GM18517 (cell line): Measurements from ENCODE around the gene CSNK2A1.
"Not testable (repeated sequence)": the region's sequence is repeated elsewhere in the genome, so short reads cannot be mapped to it uniquely, and the experiment has no call there.

ENCODE experiments used
- ATAC-seq: cut with Tn5 transposase; IDR thresholded peaks from one replicate; pipeline ENCODE4 v1.9.1; 2021; ENCODE audit warnings: mild to moderate bottlenecking, moderate library complexity; ENCODE audit not compliant: unreplicated experiment

The CSNK2A1 gene

DNA sequence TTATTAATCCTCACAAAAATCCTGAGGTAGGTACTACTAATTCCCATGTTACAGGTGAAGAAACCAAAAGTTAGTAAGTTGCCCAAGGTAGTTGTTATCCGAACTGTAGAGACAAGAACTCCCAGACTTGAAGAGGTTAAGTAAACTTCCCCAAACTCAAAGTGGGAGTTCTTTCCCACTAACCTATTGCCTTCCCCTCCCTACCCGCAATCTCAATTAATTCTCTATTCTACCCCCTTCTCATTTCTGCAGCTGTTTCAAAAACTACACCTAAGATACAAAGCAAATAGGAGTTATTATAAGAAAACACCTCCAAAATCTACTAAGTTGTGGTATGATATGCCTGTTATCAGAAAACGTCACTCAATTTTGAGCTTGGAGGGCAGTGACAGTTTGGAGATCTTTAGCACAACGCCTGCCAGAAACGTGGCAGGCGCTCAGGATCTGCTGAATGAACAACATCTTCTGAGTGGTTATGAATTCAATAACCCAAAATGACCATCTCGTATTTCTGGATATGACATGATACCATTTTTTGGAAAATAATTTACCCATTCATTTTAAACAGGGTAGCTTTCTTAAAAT, 7.1 kb downstream of the CSNK2A1 start:
- ATAC-seq: no peak

DNA sequence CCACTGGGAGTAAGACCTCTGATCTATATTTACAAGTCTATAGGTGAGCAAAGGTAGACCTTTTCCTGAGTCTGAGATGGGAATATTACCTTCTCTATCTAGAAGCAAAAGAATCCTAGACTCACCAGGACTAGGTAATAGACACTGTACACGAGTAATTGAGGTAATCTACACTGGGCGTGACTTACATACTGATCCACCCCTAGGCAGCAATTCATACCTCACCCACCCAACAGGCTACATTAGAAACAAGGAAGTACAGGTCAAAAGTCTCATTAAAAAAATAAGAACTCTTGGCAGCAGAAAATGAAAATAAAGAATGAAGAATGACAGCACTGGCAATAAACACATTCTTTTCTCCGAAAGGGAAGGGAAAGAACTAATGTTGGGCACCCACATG, 7.6 kb downstream of the CSNK2A1 start:
- ATAC-seq: no peak

DNA sequence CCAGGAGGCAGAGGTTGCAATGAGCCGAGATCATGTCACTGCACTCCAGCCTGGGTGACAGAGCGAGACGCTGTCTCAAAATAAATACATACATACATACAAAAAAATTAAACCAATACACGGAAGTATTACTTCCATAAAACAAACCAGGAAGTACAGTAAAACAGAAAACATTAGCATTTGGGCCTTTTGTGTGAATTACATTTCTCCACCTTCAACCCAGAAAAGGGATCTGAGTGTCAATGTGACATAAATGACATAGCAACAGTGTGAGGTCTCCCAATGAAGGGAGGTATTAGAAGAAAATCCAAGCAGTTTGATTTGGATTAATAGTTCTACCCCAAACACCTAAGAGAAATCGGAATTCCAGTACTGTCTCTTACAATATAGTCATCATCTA, 10.1 kb downstream of the CSNK2A1 start:
- ATAC-seq: no peak

DNA sequence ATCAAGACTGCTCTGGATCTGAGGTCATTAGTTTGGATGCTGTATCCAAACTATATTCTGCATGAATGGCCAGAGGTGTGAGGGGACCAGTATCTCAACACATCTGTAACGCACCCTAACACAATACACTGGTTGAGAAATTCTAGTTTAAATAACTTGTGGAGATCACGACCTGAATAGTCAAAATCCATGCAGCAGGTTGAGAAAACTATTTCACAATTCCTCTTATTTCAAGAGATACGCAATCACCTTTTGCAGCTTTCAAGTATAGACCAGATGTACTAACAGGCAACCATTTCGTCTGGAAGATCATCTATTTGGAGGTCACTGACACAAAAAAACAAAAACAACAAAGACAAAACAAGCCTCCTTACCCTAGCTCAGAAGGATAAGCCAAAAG, 11.1 kb downstream of the CSNK2A1 start:
- no peak for ATAC-seq

DNA sequence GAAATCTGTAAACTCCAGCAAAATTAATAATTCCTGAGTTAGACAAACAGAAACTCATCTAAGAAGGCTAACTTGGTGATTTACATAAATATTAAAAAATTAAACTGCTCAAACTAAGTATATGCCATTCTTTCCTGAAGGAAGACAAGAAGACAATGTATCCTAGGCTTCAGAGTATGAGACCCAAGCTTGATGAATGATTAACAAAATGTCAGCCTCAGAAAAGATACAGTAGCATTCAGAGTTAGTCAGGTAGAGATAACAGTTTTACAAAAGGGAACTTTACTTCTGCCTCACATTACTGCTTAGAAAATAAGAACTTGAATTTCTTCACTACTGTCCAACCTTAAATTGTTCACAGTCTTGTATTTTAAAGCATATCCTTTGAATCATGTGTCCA, 12.0 kb downstream of the CSNK2A1 start:
- ATAC-seq: no peak

DNA sequence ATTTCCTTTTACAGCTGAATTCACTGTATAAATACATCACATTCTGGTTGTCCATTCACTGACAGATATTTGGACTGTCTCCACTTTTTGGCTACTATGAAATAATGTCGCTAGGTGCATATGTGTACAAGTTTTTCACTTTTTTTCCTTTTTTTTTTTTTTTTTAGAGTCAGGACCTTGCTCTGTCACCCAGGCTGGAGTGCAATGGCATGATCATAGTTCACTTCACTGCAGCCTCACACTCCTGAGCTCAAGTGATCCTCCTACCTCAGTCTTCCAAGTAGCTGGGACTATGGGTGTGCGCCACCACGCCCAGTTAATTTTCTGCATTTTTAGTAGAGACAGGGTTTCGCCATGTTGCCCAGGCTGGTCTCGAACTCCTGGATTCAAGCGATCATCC, 13.3 kb downstream of the CSNK2A1 start:
- no peak for ATAC-seq

DNA sequence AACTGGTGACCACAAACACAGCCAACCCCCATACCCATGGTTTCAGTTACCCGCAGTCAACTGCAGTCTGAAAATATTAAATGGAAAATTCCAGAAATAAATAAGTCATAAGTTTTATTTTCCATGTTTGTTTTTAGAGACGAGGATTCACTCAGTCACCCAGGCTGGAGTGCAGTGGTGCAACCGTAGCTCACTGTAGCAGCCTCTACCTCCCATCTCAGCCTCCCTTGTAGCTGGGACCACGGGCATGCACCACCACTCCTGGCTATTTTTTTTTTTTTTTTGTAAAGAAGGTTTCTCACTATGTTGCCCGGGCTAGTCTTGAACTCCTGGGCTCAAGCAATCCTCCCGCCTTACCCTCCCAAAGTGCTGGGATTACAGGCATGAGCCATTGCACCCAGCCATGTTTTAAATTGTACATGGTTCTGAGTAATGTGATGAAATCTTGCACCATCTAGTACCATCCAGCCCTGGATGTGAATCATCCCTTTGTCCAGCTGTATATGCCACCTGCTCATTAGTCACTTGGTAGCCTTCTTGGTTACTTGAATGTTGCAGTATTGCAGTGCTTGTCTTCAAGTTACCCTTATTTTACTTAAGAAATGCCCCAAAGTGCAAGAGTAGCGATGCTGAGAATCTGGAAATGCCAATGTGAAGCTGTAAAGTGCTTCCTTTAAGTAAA, 14.5 kb downstream of the CSNK2A1 start:
- ATAC-seq: no peak

DNA sequence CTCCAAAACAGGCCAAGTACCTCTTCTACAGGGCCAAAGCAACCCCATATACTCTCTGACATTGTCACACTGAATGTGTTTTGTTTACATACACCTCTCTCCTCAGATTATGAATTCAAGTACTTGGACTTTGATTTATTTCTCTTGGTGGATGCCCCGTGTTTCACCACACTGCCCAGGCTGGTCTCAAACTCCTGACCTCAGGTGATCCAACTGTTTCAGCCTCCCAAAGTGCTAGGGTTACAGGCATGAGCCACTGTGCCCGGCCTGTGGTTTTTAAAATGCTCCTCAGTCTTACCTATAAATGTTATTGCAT, 16.1 kb downstream of the CSNK2A1 start:
- ATAC-seq: no peak

DNA sequence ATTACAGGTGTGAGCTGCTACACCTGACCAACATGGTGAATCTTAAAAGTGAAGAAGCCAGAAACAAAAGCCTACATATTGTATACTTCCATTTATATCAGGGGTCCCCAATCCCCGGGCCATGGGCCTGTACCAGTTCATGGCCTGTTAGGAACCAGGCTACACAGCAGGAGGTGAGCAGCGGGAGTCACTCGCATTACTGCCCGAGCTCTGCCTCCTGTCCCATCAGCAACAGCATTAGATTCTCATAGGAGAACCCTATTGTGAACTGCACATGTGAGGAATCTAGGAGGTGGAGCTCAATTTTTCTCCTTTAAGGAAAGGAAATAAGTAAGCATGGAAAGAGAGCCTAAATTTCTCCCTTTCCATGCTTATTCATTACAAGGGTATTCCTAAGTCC, 21.7 kb downstream of the CSNK2A1 start:
- ATAC-seq: no peak

DNA sequence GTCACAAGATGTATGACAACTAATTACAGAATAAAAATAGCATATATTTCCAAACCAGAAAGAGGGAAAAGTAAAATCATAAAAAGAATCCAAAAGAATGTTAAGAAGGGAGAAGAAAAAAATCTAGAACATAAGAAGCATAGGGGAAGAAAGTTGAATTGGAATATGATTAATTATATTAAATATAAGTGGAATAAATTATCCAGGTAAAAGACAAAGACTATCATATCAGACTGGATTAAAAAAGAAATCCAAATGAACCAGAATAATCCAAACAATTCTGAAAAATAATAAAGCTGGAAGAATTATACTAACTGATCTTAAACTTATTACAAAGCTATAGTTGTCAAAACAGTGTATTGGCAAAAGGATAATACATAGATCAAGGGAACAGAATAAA, 23.6 kb downstream of the CSNK2A1 start:
- ATAC-seq: no peak

DNA sequence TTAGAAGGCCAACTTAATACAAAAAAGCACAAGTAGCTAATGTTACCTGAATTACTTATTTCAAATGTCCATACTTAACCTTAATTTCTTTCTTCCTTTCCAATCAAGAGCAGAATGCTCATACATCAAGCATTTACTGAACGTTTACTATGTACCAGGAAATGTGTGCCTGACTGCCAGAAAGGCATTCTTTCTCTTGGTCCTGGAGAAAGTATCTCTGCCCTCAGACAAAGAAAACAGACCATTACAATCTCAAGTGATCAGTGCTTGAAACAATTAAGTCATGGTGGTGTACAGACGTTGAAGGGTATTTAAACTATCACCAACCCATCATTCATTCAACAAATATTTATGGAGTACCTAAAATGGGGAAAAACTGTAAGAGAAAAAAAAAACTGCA, 26.4 kb downstream of the CSNK2A1 start:
- no peak for ATAC-seq

DNA sequence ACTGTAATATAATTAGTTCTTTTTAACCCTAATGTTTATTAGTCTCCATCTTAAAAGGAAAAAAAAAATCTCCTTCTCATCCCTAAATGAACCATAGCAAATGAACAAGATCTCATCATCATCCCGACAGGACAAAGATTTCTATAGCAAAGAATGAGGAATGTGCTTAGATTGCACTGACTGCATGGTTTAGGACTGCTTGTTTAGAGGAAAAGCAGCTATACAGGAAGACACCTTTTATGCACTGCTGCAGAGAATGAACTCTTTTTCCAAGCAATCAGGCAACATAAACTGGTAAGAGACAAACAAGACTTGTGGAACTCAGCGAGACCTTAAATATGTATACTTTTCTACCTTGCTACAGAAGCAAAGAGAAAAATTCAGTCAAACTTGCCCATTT, 26.8 kb downstream of the CSNK2A1 start:
- ATAC-seq: no peak

DNA sequence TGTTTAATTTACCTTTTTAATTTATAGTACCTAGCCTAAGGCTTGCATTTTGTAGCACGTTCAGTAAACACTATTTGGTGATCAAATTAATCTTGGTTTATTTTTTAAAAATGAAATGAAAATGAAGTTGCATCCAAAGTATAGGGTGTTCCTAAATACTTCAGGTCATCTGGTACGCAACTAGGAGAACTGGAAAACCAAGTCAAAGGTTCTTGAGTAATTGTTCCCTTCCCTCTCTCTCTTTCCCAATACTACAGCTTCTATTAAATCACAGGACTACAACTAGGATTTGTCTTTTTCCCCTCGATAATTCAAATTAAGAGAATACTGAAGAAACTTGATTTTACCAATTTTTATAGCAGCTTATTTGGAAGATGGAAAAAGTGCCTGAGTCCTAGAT, 27.9 kb downstream of the CSNK2A1 start:
- ATAC-seq: no peak

DNA sequence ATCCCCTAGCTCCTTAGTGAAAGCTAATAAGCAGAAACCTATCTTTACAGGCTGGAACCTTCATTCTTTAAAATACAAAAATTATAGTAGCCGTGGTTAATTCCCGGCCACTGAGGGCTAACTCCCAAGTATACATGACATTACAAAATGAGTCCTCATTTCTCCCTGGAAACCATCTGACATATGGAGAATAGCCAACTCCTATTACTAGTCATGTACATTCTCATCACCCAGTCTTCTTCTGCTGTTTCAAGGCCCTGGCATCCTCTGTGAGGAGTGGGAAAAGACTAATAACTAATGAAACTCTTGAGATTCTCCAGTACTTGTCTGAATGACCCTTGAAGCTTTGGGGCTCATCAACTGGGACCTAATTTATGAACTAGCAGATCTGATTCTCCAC, 30.2 kb downstream of the CSNK2A1 start:
- no peak for ATAC-seq

DNA sequence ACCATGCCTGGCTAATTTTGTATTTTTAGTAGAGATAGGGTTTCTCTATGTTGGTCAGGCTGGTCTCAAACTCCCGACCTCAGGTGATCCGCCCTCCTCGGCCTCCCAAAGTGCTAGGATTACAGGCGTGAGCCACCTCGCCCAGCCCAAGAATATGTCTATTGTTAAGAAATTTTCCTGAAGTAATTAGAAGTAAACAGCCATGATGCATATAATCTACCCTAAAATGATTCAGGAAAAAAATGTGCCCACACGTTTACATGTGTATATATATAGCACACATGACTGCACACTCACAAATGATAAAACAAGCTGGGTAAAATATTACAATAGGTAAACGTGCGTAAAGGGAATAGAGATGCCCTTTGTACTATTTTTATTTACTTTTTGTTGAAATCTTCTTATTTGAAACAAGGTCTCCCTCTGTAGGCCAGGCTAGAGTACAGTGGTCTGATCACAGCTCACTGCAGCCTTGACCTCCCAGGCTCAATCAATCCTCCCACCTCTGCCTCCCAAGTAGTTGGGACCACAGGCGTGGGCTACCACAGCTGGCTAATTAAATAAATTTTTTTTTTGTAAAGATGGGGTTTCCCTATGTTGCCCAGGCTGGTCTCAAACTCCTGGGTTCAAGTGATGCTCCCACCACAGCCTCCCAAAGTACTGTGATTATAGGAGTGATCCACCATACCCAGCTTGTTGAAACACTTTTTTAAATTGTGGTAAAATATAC, 33.1 kb downstream of the CSNK2A1 start:
- ATAC-seq: not testable (repeated sequence)

DNA sequence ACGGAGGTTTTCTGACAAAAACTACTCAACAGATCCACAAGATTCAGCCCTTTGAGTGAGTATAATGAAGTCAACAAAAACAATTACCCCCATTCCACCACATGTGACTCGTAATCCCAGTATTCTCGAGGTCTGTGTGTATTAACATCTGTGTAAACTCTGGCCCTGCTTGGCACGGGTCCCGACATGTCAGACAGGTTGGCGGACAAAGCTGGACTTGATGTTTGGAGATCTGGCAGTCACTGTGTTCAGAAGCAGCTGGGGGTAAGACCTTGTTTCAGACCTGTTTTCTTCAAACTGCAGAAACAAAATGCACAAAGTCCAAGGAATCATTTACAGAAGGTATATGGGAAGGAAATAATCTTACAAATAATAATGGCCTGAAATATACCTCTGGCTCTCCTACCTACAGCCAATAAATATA, 35.2 kb downstream of the CSNK2A1 start:
- not testable (repeated sequence) for ATAC-seq

DNA sequence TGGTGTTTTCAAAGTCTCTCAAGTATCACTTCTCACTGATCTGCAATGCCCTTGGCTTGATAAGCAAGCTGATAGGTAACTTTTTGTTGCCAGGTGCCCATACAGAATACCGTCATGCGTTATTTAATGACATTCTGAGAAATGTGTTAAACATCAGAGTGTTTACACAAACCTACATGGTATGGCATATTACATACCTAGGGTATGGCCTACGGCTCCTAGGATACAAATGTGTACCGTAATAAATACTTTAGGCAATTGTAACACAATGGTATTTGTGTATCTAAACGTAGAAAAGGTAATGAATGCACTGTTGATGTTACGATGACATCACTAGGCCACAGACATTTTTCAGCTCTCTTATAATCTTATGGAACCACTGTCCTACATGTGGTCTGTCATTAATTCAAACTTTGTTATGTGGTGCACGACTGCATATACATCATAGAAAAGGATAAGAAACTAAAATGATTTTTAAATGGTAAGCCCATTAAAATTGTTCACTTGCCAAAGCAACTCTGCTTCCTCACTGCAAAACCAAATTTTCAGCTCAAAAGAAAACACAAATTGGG, 35.7 kb downstream of the CSNK2A1 start:
- ATAC-seq: no peak

DNA sequence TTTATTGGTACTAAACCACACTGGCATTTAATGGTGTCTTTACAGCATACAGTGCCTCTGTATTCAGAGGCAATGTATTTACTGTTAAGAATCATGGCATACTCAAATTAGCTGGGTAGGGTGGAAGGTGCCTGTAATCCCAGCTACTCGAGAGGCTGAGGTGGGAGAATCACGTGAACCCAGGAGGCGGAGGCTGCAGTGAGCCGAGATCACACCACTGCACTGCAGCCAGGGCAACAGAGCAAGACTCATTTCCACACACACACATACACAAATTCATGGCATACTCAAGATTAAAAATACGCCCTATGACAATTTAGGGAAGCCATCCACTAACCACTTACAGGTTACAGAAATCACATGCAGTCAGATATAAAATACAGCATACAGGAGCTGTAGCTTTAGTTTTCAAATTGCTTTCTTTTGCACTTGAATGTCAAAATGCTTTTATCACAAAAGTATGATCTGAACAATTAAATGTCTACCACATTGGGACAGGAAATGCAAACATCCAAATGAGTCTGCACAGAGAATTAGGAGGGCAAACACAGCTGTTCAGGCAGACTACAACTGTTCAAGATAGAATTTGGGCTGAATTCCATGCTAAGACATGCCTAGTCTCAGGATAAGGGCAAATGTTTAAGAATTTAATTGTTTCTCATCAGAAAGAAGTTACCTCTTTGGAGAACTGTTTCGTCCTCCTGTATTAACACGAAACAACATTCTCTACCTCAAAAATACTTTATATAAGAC, 36.4 kb downstream of the CSNK2A1 start:
- no peak for ATAC-seq

DNA sequence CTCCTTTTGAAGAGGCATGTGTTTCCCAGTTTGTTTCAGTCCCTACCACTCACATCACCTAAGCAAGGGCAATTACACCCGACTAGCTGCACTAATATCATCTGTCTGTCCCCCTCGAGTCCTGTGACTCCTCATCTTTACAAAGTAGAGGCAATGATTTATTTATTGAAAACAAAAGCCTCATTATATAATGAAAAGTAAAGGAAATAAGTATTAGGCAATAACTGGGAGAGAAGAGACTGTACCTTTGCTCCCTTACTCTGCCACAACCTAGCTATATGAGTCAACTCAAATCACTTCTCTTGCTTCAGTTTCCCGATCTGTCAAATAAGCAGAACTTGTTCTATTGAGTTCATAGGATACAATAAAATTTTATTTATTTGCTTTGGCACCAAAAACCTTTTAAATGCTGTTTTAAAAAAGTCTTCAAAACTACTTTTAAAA, 38.9 kb downstream of the CSNK2A1 start:
- ATAC-seq: no peak

DNA sequence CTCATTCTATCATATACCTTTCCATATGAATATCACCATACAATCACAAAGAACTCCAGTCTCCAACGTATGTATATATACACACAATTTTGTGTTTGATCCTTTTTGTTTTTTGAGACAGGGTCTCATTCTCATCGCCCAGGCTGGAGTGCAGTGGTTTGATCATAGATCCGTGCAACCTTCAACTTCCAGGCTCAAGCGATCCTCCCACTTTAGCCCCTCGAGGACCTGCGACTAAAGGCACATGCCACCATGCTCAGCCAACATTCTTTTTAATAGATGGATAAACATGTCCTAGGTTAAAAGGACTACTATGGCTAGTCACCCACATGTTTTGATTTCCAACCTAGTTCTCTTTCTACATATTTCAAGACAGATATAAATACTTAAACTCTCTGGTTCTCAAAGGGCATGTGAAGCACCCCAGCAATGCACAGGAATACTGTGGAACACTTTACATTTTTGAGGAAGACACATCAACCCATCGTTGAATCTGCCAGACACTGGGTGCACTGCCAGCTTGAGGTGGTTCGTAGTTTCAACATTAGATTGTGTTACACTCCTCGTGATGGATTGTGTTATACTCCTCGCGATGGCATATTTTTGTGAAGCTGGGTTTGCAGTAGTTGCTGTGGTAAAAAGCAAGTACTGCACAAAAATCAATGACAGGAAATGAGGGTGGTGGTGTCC, 40.4 kb downstream of the CSNK2A1 start:
- no peak for ATAC-seq

DNA sequence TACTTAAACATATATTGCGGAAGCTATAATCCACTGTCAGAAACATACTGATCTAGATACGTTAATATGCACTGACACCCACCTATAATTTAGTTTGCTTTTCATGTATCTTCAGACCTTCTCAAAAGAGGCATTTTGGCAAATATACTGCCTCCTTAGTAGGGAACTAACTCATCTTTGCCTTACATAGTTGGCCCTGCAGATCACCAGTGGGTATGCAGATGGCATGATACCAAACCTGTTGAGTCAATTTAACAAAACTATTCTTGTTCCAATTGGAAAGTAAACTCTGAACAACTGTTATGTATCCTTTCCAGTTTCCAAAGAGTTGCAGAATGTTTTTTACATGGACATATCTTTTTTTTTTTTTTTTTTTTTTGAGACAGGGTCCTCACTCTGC, 45.6 kb downstream of the CSNK2A1 start:
- ATAC-seq: no peak
